ENCODE results near the gene FAM13C.
A peak's percentile ranks its signal among the peaks of the same experiment; 100 is the strongest.
"Not testable (repeated sequence)": the region's sequence is repeated elsewhere in the genome, so short reads cannot be mapped to it uniquely, and the experiment has no call there.

Gene FAM13C

DNA sequence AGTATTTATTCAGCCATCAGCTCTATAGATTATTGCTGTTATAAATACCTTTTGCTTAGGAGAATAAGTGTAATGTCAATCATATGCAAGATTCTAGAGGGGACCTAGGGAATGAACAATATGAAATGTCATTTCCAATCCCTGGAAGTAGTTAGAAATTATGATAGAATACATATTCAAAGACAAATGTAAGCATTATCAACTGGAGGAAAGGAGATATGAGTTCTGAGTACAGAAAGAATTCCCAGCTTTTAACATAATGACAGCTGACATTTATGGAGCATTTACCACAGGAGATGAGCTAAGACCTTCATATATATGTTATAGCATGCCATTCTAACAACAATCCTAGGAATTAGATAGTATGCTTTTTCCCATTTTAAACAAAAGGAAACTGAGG, 86.2 kb downstream of the FAM13C start:
- no peak for DNase-seq (ENCODE audit: low spot score)

DNA sequence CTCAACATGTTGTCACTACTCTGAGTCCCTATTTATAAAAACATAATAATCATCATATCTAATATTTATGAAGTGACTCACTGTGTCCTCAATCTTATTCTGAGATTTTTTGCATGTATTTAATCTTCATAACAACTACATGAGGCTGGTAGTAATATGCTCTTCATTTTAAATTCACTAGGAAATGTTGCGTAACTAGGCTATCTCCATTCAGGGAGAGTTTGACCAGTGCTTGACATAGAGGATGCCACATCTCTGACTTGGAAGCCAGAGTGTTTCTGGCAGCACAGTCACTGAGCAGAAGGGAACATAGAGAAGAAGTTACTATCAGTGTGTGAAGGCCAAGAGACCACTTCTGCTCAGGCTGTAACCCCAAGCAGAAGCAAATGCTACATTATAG, 88.9 kb downstream of the FAM13C start:
- peak; percentile 16 for DNase-seq (ENCODE audit: low spot score)

DNA sequence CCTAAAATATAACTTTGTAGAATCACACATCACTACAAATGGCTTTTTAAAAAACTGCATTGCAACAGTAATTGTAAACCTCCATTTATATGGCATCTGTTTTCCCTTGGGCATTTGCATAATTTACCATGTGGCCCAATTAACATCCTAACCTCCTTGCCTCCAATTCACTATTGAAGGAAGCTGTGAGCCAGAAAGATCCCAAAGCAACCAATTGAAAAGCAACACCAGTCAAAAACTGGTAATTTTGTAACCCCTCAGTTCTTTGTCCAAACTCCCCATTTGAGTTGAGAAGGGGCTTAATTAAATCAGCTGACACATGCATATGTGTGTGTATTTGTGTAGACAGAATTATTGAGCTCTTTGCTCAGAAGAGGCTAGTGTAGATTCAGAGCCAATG, 90.3 kb downstream of the FAM13C start:
- DNase-seq (ENCODE audit: low spot score) = no peak

DNA sequence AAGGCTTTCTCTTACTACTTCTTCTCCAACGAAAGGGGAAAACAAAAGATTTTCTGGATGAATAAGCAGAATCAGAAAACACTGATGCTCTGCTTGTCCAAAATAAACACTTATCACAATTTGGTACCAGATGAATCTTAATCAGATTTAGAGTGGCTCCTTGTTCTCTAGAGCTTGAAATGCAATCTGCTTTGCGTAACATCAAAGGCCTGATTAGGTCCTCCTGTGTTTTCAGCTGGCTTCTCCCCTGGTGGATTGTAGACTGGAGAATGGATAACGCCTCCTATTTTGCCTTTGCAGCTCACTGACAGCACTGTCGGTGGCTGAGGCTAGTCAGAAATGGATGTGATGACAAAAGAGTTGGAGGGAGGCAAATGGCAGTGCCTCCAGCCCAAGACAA, 91.2 kb downstream of the FAM13C start:
- DNase-seq (ENCODE audit: low spot score) = no peak

DNA sequence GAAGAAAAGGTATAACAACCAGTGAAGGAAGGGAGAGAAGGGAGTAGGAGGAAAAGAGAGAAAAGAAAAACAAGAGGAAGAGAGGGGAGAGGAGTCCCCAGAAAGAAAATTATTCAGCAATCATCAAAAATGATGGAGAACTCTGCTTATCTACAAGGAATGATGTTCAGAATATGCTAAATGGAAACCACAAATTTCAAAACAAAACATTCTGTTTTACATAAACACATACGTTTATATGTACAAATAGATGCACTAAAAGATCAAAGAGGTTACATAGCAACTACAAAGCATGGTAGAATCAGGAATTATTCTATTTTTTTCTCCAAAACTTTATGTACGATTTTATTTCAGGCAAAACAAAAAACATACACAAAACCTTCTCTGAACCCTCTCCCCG, 91.9 kb downstream of the FAM13C start:
- DNase-seq (ENCODE audit: low spot score) = no peak

DNA sequence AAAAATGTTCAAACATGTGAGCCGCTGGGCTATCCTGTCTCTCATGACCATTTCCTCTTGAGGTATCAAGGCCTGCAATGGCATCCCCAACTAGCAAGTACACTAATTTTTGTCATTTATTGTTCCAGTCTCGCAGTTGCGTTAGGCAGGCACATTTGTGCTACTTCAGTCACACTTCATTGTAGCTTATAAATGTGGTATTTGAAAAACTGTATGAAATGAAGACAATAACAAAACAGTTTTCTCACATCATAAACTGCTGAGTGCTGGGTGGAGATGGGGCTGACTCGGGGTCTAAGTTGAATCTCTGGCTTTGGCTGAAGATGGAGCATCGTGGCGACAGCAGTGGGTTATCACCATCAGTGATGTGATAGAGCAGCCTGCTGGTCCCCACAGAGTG, 92.7 kb downstream of the FAM13C start:
- no peak for DNase-seq (ENCODE audit: low spot score)

DNA sequence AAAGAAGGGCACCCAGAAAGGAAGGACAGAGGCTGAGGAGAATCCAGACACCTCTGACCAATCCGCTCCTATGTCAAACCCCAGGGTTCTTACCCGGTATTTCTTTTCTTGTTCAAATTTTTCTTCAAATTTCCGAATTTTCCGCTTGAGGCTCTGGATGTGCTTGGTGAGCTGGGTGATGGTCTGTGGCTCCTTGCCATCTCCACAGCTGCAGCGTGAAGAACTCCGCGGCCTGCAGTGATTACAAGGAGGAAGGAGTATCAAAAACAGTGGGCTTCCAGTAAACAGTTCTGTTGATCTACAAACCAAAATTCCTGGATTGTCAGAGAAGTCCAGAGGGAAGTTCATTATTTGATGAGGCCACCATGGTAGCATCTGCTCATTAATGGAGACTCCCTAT, 93.9 kb downstream of the FAM13C start:
- no peak for DNase-seq (ENCODE audit: low spot score)

DNA sequence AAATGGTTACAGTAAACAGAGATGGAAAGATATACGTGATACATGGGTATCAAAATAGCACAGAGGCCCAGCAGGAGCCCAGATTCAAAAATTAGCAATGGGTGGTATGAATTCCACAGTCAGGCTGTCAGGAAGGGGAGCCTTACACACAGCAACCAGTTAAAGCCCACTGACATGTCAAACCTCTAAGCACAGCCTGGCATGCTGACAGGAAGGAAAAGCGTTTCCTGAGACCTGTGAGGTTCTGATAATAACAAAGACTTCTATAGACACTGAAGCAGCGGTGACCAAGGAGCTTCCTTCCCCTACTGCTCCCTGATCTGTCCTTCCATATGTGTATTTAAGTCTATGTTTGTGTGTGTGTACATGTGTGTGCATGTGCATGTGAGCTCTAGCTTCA, 96.0 kb downstream of the FAM13C start:
- DNase-seq (ENCODE audit: low spot score) = no peak

DNA sequence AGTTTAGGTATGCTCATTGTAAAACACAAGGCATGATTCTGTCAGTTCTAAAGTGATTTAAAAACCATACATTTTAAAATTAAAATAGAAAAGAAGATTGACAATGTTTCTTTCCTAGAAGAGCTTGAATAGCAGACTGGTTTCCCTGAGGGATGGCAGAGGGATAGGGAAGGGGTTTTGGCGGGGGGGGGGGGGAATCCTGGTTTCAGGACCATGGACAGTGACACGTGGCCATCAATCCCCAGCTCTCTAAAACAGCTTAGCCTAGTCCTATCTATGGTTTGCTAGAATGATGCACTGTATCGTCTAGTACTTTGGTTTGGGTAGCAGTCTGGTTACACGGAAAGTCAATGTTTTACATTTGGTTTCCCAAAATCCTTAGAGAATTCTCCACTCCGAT, 97.2 kb downstream of the FAM13C start:
- DNase-seq (ENCODE audit: low spot score) = no peak

DNA sequence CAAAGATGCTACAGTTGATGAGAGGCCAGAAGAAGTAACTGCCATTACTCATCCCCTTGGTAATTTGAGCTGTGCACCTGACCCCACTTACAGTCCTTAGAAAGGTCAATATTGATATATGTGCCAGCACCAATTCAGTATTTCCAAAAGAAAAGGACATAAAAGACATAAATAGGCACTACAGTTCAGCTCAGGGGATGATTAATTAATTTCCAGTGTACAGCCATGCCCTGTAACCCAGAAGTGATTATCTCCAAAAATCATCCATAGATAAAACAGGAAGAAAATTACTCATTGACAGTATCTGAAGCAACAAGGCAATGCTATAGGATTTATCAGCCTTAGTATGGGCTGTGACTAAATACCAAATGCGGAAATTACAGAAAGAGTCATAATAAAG, 103.5 kb downstream of the FAM13C start:
- no peak for DNase-seq (ENCODE audit: low spot score)

DNA sequence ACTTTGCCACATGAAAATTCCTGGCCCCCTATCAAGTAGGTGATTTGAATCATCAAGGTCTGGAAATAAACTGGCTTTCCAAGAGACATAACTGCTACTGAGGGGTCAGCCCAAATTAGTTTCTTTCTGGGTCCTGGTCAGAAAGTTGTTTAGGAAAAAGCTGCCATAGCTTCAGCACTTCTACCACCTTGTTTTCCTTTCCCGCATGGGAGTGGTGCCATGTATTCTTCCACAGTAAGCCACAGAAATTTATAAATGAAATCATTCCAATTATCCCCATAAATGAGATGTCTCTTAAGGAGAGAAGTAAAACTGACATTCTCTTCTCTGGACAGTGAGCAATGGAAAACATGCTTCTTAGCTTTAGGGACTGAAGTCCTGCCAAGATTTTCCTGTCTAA, 105.1 kb downstream of the FAM13C start:
- DNase-seq (ENCODE audit: low spot score) = no peak

DNA sequence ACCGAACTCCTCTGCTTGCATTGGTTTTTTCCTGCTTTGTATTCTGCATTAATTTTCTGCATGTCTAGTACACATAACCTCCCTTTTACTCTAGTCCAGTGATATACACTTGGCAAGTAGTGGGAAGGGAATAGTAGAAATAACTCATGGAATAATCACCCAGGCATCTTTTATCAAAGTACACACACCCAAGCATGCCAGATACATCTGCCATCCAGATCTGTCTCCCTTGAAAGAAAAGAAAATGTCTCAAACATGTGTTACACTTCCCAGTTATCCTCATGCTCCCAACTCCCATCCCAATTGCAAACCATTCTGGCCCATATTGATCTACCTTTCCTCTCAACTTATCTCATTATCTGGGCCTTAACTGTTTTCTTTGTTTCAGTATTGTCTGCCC, 106.9 kb downstream of the FAM13C start:
- DNase-seq (ENCODE audit: low spot score) = no peak

DNA sequence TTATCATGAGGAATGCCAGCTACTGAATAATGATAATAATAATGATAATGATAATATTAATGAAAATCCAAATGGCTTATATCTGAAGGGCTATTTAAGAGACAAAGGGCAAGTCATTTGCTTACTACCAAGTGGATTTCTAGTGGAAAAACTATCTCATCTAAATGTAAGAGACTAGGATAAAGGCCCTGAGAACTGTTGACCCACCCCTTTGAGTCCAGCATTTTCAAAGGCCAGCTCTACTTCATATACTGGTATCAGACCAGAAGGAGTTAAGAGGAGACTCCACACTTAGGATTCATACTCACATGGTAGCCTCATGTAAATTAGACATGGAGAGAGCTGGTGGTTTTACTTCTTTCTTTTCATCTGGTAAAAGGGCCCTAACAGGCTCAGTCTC, 109.9 kb downstream of the FAM13C start:
- DNase-seq (ENCODE audit: low spot score) = no peak

DNA sequence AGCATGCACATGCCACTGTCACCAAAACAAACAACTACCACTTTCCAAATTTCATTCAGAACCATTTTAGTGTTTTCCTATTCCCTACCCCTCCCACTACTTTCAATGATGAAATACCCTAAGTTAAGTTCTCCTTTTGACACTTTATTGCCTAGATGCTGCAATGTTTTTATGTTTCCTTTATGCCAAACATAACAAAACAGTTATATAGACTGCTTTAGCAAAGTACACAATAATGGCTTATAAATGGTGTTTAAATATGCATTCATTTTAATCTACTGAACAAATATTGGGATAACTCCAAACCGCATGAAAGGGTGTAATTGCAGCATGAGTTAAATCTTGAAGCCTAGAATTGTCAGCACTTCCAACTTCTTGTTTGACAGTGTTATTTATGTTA, 116.7 kb downstream of the FAM13C start:
- DNase-seq (ENCODE audit: low spot score) = no peak

DNA sequence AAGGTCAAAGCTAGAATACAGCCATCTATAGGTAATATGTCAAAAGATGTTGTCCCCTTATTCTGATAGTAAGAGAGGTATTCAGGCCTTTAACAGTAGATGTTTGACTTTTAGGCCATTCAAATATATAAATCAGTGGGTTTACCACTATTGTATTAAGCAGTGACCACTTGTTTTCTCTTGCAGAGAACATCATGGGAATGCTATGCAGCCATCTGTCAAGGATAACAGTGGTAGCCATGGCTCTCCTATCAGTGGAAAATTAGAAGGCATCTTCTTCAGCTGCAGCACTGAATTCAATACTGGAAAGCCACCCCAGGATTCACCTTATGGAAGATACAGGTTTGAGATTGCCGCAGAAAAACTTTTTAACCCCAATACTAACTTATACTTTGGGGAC, 117.5 kb downstream of the FAM13C start:
- no peak for DNase-seq (ENCODE audit: low spot score)

DNA sequence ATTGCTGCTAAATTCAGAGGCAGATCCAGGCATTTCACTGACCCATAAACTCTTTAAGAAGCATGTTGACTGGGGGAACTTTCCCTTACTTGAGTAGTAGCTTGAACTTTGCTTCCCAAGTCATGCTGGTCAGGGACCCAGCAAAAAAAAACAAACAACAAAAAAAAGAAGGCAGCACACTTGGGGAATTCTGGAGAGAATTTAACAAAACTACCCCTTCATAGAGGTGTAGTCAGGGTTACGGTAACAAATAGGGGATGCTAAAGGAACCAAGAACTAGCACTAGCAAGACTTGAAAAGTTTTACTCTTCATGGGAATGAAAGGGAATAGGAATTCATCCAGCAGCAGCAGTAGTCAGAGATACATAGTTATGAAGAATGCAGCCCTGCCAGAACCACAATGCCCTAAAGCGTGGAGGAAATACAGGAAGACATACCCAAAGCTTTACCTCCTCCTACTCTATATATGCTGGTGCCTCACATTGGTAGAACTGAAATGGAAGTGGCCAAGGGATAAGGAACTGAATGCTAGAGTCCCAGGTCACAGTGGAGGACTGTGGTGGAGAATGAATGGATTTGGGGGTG, 118.6 kb downstream of the FAM13C start:
- DNase-seq (ENCODE audit: low spot score) = no peak

DNA sequence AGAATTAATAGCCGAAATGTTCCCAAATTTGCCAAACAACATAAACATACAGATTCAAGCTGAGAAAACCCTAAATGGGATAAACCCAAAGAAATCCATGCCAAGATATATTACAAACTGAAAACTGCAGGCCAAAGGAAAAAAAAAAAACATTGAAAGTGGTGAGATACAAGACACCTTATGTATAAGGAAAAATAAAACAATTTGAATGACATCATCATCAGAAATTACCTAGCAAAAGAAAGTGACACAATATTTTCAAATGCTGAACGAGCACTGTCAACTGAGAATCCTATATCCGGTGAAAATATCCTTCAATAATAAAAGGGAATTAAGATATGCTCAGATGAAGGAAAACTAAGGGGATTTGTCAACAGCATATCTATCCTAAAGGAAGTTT, 119.4 kb downstream of the FAM13C start:
- DNase-seq (ENCODE audit: low spot score) = no peak

DNA sequence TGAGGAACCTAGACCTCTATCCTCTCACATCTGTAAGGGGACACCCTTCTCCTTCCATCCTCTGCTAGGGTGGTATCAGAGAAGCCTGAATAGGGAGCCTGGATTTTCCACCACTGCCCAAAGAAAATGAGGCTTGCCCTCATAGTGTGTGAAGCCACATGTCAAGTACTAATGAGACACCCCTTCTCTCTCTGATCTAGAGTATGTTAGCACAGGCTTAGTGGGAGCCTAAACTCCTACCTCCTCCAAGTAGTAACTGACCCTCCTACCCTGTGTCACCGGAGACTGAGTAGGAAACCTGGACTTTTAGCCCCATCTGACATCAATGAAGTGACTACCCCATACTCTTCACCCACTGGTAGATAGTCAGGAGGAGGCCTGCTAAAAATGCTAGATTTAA, 120.3 kb downstream of the FAM13C start:
- no peak for DNase-seq (ENCODE audit: low spot score)

DNA sequence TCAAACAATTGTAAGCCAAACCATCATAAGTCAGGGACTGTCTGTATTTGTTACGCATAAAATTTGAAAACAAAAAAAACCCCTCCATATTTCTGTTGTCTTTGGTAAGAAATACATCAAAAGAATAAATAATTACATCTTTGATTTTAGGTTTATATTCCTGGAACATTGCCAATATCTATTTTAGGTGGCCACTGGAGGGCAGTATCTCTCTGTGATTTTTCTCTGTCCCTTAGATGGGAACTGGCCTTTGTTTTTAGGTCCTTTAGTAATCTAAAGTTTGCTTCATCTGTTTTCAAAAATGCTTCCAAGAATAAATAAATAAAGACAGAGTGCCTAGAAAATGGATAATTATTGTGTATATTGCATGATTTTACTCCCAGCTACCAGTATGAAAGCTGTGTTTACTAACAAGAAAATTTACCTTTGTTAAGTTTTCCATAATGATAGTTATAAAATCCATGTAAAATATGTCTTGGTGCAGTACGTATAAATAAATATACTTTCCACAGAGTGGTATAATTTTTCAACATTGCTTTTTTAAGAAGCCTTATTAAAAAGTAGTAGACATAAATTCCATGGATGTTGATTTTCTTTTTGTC, 121.7 kb downstream of the FAM13C start:
- DNase-seq (ENCODE audit: low spot score) = peak; percentile 18

DNA sequence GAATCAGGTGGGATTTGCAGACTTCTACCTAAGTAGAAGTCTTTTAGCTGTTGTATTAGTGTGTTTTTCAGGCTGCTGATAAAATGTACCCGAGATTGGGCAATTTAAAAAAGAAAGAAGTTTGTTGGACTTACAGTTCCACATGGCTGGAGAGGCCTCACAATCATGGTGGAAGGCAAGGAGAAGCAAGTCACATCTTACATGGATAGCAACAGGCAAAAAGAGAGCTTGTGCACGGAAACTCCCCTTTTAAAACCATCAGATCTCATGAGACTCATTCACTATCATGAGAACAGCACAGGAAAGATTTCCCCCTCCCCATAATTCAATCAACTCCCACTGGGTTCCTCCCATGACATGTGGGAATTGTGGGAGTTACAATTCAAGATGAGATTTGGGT, 123.2 kb downstream of the FAM13C start:
- DNase-seq (ENCODE audit: low spot score) = not testable (repeated sequence)

DNA sequence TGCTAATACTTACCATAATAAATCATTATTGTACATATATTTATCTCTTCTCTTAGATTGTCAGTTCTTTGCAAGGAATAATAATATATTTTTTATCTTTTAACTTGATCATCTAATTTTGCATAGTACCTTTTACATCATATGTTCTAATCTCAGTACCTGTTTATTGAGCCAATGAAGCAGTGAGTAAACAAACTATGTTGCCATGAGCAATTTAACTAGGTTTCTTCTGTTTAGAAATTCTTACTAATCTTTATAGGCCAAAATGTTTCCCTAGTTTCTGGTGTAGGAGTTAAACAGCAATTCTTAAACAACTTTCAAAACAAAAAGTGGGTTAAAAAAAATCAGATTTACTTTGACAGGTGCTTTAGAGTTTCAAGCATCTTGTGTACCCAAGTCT, 124.6 kb downstream of the FAM13C start:
- no peak for DNase-seq (ENCODE audit: low spot score)

DNA sequence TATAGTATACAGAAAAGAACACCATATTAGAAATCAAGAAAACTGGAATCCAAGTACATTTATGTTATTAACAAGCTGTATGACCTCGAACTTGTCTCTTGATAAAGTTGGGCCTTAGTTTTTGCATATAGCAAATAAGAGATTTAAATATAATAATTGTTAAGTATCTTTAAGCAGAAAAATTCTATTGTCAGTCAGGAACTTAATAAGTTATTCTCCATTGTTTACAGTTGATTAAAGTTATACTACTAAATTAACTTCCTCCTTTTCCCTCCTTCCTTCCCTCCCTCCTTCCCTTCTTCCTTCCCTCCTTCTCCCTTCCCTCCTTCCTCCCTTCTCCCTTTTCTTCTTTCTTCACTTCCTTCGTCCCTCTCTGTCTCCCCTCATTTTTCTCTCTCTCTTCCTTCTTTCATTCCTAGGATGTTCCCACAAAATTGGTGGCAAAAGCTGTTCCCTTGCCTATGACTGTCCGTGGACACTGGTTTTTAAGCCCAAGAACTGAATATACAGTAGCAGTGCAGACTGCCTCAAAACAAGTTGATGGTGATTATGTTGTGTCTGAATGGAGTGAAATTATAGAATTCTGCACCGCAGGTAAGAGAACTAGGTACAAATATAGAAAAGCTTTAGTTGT, 126.2 kb downstream of the FAM13C start:
- DNase-seq (ENCODE audit: low spot score) = no peak

DNA sequence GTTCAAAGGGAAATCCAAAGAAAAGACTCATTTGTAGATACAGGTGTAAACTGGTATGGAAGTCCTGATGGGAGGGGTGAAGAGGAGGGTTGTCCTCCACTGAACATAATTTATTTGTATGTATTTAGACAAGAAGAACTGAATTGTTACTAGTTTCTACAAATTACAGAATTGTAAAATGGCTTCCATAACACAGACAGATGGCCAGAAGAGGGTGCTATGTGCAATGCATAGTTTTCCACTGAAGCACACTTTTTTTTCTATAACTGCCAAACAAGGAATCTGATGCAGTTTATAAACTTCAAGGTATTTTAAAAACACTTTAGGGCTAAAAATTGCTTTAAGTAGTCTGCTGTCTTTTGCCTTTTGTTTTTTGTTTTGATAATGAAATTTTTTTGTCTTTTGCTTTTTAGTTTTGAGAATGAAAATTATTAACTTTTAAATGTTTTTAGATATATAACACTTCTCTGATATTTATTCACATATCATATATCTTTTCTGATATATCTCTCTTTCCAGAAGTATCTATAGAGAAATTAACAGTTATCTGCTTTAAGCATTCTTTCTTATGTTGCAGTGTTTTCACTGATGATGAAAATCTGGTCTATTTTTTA, 127.4 kb downstream of the FAM13C start:
- peak; percentile 7 for DNase-seq (ENCODE audit: low spot score)

DNA sequence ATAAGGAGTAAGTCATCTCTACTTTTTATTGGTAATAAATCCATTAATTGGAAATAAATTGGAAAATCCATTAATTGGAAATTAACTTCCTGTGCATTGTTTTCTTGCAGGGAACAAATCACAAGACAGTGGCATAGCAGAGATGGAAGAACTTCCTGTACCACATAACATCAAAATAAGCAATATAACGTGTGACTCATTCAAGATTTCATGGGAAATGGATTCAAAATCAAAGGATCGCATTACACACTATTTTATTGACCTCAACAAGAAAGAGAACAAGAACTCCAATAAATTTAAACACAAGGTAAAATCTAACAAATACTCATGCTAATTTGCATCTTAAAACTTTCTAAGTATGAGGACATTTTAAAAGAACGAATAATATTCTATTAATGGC, 128.2 kb downstream of the FAM13C start:
- DNase-seq (ENCODE audit: low spot score) = no peak

Data from AG08396 (cell line).